GM15510 (cell line): ENCODE results near the gene FAM53C.

Experiments
- POLR2A ChIP-seq: IDR thresholded peaks from 3 replicates; pipeline ENCODE4 v1.6.1; 2011; ENCODE audit warnings: borderline replicate concordance; ENCODE audit not compliant: insufficient read length; ENCODE audit errors: extremely low read depth

Gene FAM53C

DNA sequence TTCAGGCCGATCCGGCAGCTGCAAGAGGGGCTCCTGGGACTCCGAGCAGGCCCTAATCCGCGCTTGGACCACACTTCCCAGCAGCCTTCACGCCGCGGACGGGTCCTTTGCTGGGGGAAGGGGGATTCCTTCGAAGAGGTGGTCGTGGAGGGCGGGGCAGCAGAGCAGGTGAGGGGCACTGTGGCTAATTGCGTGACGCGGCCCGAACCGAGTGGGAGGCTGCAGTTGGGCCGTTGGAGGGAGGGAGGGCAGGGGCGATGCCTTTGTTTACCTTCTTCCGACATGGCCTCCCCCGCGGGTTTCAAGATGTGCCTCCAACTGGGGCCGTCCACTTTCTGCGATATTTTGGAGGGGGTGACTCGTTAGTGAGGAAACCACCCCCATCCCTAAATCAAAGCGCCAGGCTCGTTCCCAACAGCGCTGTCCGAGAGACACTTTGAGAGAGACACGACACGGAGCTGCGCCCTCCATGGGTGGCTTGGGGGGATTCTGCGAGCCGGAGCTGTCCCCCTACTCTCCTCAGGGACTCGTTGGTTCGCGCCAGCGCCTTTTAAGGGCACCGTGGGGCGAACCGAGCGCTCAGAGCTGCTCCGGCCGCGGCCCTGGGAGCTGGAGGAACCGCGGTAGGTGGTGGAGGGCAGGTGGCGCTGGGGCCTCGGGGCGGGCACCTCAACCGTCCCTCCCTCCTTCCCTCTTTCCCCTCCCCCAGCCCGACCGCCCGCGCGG is at the start of gene FAM53C:
FAM53C (plus strand) TSS at position 582 of the 726 bp plus-strand sequence. CDS start 3,070 bp downstream, outside the sequence.
- TF ChIP-seq POLR2A = peak; percentile 100

DNA sequence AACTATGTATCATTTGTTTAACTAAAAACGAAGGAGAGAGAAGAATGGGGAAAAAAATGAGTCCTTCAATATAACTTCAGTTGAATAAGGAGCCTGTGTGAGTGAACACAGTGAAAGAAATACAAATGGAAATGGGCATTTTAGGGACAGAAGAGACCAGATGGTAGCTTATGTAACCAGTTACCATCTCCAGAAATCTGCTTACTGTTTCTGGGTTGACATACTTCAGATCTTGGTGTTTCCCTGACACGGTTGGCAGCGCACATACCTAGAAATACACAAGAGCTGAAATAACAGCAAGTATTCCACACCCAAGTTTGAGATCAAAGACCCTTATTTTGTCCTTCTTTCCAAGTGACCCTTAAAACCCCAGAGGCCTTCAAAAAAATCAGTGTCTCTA is 48.8 kb upstream of the FAM53C start:
- no peak for TF ChIP-seq POLR2A

DNA sequence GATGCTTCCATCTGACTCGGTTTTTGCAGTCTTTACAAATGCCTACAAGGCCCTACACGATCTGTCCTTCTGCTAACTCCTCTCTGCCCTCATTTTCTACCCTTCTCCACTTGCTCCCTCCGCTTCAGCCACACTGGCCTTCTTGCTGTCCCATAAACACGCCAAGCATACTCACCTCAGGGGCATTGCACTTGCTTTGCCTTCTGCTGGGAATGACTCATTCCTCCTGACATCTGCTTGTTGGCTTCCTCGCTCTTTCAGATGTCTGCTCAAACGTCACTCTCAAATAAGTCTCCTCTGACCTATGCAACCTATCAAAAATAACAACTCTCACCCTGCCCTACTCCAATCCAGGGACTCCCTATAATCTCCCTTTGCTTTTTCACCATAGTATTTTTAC is 34.7 kb upstream of the FAM53C start:
- no peak for TF ChIP-seq POLR2A

DNA sequence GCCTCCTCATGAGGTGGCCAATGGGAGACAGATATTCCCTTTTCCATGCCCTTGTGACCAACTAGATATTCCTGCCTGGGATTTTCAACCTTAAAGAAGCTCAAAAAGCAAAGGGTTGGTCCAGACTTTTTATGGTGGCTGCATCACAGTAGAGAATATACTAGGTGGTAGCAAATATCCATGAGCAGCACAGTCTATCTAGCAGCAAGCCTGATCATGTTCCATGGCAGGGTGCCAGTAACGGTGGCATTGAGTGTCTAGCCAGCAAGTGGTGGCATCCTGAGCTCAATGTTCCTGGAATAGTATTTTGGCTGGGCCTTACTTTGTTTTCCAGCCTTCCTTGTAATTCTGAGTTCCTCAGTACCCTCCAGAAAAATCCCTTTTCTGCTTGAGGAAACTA is 32.3 kb upstream of the FAM53C start:
- no peak for TF ChIP-seq POLR2A

DNA sequence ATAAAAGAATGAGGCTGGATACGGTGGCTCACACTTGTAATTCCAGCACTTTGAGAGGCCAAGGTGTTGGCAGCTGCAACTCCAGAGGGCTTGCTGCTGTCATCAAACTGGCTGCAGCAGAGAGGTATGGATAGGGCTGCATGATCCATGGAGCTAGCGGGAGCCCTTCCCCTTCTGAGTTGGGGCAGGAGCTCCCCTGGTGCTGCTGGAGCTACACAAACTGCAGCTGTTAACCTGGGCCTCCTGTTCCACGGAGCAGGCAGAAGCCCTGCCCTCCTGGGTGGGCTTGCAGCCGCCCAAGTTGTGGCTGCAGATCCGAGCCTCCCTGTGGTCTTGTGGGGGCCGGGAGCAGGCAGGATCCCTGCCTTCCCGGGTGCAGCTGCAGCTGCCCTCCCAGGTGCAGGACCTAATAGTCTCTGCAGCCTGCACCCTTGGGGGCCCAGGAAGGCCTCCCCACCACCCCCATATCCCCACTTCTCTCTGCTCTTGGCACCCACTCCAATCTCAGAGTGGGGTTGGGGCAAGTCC is 22.3 kb upstream of the FAM53C start:
- no peak for TF ChIP-seq POLR2A

DNA sequence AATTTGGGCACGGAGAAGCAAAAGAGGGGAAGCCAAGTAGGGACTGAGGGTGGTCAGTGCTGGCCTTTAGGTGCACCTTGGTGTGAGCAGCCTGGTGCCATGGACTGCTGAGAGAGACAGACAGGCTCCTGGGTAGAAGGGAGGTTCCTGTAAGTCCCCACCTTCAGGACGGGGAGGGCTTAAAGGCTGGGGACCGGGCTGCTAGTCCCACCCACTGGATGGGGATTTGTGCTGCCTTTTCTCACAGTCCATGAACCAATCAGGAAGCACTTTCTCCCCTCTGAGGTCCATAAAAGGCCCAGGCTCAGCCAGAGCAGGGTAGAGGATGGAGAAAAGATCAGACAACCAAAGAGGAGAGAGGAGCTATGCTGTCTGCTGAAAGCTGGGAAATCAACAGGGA is 21.7 kb upstream of the FAM53C start:
- no peak for TF ChIP-seq POLR2A

DNA sequence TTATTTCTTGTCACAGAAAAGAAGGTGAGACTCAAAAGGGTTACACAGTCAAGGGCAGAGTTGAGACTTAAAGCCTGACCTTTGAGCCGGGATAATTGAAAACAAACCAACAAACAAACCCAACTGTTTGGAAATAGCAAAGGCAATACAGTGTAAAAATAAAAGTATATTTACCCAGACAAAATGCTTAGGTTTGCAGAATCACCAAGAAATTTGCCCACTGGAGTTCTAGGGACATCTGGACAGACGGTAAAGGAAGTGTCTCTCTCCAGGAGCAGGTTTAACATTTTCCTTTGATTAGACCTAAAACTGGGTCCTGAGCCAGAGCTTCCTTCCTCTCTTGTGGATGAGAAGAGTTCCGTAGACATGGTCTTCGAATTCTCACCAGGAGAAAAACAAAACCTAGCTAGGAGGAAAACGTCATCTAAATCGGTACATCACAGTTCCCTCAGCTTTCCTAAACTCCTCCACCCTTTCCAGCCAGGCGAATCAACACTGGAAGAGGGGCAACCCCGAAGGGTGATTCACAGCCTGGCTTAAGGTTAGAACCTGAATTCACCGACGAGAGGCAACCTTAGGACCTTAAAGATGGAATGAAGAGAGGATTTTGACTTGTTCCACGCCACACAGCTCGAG is 7.1 kb upstream of the FAM53C start:
- no peak for TF ChIP-seq POLR2A

DNA sequence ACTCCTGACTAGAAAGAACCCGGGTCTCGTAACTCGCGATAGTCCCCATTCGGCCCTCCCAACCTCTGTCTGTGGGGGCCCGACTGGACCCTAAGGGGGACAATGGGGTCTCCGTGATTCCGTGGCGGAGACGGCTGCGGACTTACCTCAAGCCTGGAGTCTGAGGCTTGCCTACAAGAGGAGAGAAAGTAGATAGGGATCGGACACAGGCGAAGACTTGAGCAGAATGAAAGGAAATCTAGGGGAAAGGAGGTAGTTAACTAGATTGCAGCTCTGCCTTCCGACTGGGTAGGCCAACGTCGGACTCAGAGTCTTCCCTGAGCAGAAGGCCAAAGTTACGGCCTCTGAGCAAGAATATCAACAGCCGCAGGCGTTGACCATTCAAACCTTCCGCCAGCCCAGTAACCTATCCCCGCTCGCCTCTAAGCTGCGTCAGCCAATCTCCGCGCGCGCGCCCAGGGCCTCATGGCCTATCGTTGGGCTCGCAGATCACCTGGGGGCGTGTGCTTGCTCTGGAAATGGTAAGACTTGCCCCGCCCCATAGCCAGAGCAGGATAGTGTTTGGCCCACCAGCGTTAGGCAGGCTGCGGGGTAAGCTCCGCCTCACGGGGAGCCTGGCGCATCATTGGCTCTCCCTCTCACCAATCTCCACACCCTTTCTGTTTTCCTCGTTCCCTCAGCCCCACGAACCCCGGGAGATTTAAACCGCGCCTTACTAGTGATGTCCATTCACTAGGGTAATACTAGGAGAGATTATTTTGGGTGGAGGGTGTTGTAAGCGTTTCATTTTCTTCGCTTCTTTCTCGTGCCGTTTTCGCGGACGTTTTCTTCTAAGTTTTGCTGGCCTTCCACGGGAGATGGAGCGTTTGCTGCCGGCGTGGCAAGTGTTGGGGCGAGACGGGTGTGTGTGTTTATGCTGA is 6.4 kb upstream of the FAM53C start, which contains the start of gene CDC25C:
CDC25C (minus strand) TSS at position 356 of the 920 bp plus-strand sequence. CDS start 624 bp downstream, outside the sequence.
- TF ChIP-seq POLR2A = peak; percentile 72

DNA sequence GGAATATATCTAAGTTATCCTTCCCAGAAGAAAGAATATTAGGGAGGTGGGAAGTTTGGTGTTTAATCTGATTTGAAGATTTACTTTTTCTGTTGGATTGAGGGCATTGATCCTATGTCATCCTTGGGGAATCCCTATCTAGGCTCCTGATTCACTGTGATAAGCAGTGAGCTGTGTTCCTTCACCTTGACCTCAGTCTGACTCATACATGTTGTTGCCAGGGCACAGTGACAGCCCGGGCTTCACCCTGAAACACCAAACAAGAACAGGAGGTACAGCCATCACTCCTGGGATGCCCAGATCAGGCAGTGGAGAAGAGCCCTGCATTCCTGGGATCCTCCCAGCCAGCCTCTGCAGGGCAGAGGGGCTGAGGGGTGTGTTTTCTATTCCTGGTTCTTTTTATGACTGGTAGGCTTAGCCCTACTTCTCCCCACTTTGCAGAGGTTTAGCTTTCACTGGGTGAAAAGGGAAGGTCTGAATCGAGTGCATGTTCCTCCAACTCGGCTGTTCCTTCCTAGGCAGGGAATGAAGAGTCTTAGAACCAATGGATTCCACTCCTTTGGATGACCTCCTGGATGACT is 3.1 kb upstream of the FAM53C start:
- no peak for TF ChIP-seq POLR2A

DNA sequence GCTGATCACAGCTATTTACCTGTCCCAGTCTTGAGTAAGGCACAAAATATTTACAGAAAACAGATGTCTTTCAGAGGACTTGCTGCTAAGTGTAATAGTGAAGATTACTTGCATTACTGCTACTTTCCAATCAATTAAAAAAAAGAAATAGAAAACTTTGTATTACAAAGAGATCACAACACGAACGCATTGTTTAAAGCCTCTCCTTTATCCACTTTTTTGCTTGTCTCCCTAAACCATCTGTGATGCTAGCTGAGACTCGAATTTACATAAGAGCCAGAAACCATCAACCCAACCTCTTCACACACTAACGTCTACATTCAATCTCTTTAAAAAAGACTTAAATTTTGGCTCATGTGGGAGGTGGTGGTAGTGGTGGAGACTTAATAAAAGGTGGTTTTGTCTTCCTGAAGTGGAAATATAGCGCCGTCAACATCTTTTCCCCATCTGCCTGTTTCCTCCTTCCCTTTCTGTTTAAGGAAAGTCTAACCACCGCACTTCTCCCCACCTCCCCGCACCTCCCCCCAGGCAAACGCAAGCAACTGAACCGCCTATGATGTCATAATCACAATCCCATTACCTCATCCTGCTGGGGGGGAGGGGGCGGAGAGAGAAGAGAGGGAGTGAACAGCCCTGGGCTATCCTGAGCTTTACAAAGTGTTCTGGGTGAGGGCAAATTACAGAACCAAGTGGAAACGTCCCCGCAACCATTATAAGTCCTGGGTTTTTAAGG is 948 bp upstream of the FAM53C start:
- no peak for TF ChIP-seq POLR2A

DNA sequence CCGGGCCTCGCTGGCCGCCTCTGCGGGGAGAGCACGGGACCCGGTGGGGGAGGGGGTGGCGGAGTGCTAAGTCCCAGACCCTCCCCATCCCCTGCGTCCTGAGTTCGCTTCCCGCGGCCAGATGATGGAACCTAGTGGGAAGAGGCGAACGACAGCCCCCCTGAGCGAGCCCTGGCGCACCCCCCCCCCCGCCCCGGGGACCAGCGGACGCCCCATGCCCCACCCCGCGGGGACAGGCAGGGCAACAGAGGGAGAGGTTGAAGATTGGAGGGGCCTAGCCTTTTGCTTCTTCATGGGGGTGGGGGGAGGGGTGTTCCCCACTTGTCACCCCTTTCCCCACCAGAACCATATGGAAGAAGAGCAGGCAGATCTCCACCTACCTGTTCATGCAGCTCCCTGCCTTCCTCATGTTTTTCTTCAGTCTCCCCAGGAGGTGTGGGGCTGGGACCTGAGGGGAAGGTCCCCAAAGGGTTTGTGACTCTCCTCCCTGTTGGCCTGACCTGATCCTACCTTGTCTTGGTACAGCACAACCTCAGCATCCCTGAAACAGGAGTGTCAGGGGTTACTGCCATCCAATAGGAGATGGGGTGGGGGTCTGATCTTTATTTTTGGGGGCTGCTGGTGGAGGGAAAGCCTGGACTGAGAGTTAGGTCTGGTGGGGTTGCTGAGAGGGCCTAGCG is 485 bp downstream of the FAM53C start:
- no peak for TF ChIP-seq POLR2A

DNA sequence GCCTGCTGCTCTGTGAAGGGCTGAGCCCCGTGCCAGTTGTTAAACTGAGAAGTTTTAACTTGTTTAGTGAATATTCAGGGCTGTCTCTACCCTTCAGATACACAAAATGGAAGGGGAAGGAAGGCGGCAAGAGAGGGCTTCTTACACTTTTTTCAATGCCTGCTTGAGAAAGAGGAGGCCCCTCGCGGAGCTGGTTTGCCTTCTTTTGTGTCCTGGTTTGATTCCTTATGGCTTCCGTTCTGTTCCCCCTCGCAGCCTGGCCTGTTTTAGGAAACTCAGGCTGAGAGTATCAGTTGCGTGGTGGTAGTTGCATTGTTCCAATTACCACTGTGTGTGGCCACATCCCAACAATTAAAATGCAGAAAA is 1.0 kb downstream of the FAM53C start:
- TF ChIP-seq POLR2A = no peak

DNA sequence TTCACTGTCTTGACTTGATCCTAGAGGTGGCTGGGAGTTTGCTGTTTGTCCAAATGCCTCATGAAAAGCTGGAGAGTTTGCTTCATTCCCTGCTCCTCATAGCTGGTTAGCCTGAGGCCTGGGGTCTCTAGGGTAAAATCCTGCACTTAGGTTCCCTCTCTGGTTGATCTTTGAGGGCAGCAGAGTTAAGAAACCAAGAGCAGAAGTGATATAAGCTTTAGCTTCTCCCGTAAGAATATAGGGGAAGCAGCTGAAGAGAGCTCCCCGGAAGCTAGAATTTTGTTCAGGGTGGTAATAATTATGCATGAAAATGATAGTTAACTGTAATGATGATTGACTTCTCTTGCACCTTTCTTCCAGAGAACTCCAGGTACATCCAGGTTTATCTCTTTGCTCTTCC is 1.4 kb downstream of the FAM53C start:
- no peak for TF ChIP-seq POLR2A
